ENCODE data around the gene ZMPSTE24.

Gene ZMPSTE24

DNA sequence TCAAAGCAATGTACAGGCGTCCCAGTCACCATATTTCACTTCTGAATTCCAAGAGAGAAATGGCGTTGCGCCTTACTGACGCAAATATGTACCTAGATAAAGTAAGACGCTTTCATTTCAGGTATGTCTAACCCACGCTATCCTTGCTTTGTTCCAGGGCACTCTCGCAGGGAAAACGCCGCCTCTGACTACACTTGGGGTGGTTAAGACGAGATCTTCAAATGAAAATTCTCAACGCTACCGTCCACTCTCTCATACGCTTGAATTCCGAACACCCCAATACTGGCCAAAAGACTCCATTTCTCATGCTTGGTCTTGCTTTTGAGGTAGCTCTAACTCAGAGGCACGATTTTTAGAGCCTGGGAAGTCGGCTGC is 736 bp upstream of the ZMPSTE24 start:
- in situ Hi-C loops (cut with MboI; ENCODE audit: low sequenced_read_pairs), result no loop called here

DNA sequence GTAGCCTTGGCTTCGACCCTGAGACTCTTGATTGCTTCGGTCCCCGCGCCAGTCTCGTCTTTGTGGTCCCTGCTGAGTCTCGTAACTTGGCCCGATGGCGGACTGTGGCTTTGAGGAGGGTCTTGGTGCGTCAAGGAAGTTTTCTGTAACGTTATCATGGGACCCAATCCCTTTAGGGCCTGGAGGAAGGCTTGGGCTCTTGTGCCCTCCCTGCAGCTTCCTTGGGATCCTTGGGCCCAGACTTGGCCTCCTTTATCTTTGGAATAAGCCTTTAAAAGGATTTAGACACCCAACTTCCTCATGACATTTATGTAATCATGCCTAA is 371 bp downstream of the ZMPSTE24 start:
- in situ Hi-C loops (cut with MboI; ENCODE audit: low sequenced_read_pairs), result no loop called here

DNA sequence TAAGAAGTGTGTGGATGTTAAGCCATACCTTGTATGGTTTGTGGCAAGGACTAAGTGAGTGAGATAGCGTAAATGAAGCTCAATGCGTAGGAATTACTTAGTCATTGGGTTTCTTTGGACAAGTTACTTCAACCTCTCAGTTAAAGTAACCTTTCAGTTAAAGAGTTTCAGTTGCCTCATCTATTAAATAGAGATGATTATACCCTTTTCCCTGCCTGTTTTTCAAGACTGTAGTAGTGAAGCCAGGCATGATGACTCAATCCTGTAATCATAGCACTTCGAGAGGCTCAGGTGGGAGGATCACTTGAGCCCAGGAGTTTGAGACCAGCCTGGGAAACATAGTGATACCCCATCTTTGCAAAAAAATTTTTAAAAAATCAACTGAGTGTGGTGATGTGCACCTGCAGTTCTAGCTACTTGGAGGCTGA is 6.3 kb downstream of the ZMPSTE24 start:
- in situ Hi-C loops (cut with MboI; ENCODE audit: low sequenced_read_pairs), result no loop called here

DNA sequence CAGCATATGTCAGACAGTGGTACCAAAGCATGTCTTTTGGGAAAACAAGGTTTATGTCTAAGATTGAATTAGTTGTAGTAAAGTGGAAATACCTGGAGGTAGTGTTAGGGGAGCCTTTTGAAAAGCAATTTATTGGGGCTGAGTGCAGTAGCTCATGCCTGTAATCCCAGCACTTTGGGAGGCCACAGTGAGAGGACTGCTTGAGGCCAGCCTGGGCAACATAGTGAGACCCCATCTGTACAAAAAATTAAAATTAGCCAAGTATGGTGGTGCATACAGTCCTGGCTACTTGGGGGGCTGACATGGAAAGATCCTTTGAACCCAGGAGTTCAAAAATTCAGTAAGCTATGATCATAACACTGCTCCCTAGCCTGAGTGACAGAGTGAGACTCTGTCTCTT is 7.3 kb downstream of the ZMPSTE24 start:
- in situ Hi-C loops (cut with MboI; ENCODE audit: low sequenced_read_pairs), result no loop called here

DNA sequence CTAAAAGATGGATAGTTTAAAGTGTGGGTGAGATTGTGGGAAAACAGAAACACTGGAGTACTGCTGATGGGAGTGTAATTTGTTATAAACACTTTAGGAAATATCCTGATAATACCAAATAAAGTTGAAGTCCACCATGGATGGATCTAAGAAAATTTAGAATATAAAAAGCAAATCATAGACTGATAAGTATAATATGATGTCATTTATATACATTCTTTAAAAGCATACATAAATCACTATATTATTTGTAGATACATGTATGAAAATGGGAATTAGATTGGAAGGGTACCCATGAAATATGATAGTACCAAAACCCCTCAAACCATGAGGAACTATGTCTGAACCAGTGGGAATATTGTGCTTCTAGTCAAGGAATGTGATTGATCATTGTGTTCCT is 7.9 kb downstream of the ZMPSTE24 start:
- in situ Hi-C loops (cut with MboI; ENCODE audit: low sequenced_read_pairs), result no loop called here

DNA sequence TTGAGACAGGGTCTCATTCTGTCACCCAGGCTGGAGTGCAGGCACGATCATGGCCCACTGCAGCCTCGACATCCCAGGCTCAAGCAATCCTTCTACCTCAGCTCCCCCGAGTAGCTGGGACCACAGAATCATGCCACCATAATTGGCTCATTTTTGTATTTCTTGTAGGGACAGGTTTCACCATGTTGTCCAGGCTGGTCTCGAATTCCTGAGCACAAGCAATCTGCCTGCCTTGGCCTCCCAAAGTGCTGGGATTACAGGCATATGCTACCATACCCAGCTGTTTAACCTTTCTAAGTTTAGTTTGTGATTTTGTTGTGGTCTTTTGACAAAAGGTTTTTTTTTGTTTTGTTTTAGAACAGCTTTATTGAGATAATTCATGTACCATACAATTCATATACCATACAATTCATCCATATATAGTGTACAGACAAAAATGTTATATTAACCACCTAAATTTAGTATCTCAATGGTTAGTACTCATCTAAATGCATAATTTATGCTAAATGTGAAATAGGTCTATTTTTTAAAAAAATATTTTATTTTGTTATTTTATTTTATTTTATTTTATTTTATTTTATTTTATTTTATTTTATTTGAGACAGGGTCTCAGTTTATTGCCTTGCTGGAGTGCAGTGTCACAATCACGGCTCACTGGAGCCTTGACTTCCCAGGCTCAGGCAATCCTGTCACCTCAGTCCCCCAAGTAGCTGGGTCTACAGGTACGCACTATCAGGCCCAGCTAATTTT is 8.9 kb downstream of the ZMPSTE24 start:
- in situ Hi-C loops (cut with MboI; ENCODE audit: low sequenced_read_pairs), result no loop called here

DNA sequence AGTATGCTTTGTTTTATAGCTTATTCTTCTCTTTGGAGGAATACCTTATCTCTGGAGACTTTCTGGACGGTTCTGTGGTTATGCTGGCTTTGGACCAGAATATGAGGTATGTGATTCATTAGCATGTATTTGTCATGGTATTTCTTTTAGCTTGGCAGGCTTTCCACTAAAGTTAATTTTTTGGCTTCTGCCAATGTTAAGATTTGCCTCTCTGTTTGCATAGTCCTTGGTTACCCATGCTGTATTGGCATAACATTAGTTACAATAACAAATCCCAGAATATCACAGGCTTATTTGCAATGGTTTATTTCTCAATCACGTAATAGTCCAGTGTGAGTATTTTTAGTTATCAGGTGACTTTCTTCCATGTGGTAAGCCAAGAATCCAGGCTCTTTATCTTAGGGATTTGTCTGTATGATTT is 9.7 kb downstream of the ZMPSTE24 start:
- in situ Hi-C loops (cut with MboI; ENCODE audit: low sequenced_read_pairs), result no loop called here

DNA sequence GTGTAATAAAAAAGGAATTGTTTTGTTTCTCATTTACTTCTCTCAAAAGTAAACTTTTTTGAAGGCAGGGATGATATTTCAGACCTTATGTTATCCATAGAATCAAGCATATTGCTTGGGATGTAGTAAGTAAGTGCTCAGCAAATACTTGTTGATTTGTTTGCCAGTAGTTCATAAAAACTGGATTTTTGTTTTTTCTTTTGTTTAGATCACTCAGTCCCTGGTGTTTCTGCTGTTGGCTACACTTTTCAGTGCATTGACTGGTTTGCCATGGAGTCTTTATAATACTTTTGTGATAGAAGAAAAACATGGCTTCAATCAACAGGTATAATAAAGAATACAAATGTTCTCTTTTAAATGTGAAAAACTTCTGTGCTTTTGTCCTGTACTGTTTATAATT is 10.2 kb downstream of the ZMPSTE24 start:
- in situ Hi-C loops (cut with MboI; ENCODE audit: low sequenced_read_pairs), result no loop called here

DNA sequence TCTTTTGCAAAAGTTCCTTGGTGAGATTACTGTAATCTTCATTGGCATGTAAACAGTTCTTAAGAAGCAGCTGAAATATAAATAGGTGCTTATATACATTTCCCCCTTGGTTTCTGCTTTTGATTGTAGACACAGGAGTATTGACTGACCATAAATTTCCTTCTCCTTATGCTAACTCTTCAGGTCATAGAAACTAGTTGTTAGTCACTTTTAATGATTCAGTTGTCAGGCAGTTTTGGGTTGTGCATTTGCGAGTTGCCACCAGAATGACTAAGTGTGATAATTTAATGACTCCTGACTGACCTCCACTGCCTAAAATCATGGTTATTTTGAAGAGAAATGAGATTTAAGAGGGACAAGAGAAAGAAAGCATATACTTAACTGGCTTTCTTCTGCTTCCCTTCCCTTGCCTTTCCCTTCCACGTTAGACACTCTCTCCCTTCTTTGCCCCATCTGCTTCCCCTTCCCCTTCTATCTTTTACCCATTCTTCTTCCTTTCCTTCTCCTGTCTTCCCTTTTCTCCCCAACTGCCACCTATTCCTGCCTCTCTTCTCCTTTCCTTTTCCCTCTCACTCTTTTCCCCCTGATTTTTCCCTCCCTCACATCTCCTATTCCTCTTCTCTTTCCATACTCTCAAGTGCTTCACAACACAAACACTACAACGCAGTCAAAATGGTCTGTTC is 12.3 kb downstream of the ZMPSTE24 start:
- in situ Hi-C loops (cut with MboI; ENCODE audit: low sequenced_read_pairs), result no loop called here

DNA sequence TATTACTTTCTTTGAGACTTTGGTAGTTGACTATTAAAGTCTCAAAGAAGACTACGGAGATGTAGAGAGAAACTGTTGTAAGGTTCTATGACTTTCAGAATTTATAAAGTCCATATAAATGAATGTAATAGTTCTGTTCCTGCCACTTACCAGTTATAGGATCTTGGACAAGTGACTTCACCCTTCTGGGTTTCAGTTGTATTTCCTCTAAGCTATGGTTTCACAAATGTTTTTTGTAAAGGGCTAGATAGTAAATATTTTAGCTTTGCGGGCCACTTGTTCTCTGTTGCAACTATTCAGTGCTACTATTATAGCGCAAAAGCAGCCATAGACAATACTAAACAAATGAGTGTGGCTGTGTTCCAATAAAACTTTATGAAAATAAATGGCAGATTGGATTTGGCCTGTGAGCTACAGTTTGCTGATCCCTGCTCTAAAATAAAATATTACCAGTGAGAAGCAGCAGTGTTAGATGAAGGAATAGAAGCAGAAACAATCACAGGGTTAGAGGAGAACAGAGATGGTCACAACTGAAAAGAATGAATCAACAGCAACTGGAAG is 14.7 kb downstream of the ZMPSTE24 start:
- in situ Hi-C loops (cut with MboI; ENCODE audit: low sequenced_read_pairs), result no loop called here

DNA sequence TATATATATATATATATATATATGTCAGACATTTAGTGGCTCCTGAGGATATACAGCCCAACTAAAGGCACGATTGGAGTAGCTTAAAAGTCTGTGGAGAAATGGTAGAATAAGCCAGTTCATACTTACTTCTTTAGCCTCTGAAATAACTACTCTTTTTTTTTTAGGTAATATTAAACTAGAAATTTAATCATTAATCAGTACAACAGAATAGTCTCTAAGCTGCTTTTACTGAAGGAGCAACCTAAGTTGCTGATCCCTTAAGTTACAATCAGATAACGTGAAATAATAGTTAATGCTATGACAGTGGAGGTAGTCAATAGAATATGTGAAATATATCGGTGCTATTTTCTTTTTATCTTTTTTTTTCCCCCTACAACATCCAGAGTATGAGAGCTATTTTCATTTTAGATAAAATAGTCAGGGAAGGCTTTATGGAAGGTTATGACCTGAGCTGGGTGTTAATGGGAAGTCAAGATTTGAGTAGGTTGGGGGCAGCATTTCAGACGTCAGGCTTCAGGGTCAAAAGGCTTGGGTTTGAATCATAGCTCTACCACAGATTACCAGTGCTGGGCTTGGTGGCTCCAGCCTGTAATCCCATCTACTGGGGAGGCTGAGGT is 15.6 kb downstream of the ZMPSTE24 start:
- in situ Hi-C loops (cut with MboI; ENCODE audit: low sequenced_read_pairs), result no loop called here

DNA sequence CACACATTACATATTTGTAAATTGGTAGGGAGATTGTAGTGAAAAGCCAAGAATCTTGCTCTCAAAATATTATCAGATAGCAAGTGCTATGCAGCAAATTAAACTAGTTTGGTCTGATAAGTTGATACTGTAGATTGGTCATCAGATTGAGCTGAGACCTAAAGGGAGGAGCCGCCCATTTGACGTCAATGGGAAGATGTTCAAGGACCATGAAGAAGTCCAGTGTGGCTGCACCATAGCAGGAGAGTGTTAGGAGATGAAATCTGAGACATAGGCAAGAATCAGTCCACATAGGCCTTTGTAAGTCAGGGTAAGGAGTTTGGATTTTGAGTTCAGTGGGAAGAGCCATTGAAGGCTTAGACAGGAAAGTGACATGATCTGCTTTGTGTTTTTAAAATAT is 16.3 kb downstream of the ZMPSTE24 start:
- in situ Hi-C loops (cut with MboI; ENCODE audit: low sequenced_read_pairs), result no loop called here

DNA sequence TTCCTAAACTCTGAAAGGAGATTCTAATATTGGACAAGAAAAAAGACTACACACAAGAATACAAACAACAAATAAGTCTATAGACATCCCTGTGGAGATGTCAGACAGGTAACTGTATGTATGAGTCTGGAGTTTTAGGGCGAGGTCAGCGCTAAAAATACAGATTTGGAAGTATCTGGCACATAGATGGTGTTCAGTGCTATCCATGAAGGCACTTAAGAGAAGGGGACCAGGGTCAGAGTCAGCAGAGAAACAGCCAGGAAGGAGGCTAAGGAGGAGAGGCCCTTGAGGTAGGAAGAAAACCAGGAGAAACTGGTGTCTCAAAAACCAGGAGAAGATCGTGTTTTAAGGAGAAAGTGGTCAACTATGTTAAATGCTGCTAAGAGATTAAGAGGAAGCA is 18.1 kb downstream of the ZMPSTE24 start:
- in situ Hi-C loops (cut with MboI; ENCODE audit: low sequenced_read_pairs), result no loop called here

DNA sequence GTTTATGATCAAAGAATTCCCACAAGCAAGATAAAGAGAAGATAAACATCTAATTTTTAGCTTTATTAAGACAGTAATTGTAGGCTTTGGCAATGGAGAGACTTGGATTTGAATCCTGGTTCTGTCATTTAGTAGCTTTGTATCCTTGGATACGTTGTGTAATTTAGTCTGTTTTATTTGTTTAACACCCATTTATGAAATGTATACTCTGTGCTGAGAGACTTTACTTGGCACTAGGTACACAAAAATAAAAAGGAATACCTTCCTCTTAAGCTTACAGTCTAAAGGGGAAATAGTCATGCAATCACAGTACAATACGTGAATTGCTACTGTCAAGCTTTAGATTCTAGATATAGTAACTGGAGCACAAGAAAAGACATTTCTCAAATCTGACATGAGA is 23.8 kb downstream of the ZMPSTE24 start:
- in situ Hi-C loops (cut with MboI; ENCODE audit: low sequenced_read_pairs), result no loop called here

DNA sequence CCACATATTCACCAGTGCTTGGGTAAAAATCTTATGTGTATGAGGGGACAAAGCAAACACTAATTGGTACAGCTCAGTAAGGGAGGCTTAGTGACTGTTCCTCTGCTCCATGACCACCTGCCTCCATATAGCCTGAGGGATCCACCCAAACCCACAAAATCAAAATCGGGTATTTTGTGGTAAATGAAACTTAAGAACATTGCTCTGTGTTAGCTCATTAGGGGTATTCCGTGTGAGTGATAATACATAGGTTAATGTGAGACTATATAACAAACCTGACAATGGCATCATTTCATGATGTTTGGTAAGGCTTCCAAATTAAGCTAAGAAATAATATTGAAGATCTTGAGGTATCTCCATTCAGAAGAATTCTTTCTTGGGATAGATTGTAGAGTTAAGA is 33.3 kb downstream of the ZMPSTE24 start:
- in situ Hi-C loops (cut with MboI; ENCODE audit: low sequenced_read_pairs), result no loop called here

DNA sequence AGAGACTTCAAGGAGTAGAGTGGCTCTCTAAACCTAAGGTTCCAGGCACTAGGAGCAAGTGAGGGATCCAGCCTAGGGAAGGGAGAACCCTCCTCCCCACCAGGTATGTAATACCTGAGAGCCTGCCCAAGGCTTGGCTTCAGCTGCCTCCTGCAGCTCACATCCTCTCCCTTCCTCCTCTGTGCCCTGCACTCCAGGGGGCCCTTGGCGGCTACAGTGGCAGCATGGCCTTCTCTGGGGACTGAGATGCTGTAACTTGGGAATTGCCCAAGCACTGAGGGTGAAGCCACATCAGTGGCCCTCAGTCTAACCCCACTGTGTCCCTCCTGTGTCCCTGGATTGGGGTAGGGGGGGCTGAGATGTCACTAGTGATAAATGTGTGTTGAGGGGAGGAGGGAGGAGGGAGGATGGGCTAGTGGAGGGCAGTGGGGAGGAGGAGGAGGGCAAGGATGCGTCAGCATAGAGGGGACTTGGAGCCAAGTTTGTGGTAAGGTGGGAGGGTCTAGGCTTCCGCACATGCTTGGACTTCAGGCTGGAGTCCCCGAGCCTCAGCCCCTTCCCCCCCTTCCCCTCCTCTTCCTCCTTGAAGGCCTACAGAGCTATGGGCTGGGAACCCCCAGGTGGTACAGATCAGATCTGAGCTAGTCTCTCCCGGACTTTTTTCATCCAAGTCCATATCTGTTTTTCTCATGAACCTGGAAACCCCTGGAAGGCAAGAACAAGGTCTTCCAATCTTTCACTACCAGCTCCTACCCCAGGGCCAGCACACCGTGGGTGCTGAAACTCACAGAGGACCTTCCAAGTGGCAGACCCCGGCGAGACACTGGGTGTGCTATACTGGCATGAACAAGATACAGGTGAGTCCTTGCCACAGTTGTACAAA is 41.6 kb downstream of the ZMPSTE24 start:
- in situ Hi-C loops (cut with MboI; ENCODE audit: low sequenced_read_pairs), result no loop called here

DNA sequence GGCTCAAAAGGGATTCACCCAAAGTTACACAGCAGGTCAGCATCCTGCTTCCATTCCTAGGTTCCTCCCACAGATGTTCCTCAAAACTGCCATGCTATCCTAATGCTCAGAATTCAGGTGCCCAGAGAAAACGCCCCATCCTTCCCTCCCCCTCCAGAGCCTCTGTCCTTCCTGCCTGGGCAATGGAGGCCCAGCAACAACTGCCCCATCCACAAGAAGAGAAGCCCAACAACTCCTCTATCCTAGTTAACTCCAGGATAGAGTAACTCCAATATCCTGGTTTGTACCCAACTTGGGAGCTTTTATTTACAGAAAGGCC is 42.2 kb downstream of the ZMPSTE24 start:
- in situ Hi-C loops (cut with MboI; ENCODE audit: low sequenced_read_pairs), result no loop called here

DNA sequence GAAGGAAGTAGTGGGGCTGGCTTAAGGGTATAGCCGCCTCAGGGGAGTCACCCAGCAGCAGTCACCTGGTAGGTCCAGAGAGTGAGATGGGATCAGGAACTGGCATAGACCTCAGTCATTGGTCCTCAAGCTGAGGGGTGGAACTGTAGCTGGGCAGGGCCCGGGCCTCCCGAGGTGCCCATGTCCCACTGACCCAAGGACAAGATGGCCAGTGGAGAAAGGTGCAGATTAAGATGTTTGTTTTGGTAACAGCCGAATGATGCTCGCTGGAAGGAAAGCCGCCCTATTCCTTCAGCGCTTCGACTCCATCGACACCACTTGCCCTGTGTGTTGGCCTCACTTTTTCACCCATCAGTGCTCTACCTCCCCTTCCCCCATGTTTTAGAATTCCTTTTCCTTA is 42.6 kb downstream of the ZMPSTE24 start:
- in situ Hi-C loops (cut with MboI; ENCODE audit: low sequenced_read_pairs), result no loop called here

DNA sequence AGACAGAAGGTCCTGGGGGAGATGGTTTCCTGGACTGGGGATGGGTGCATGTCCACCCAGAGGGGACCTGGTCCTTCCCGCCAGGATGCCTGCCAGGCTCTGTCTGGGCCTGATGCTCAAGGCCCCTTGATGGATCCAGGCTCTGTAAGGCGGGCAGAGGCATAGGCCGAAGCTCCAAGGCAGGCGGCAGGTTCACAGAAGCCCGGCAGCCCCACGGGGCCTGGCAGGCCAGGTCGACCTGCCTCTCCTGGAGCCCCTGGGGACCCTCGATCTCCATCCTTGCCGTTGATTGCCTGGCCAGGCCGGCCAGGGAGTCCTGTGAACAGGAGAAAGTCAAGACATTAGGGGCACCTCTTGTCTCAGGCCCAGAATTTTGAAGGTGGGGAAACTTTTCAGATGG is 43.0 kb downstream of the ZMPSTE24 start:
- in situ Hi-C loops (cut with MboI; ENCODE audit: low sequenced_read_pairs), result no loop called here

DNA sequence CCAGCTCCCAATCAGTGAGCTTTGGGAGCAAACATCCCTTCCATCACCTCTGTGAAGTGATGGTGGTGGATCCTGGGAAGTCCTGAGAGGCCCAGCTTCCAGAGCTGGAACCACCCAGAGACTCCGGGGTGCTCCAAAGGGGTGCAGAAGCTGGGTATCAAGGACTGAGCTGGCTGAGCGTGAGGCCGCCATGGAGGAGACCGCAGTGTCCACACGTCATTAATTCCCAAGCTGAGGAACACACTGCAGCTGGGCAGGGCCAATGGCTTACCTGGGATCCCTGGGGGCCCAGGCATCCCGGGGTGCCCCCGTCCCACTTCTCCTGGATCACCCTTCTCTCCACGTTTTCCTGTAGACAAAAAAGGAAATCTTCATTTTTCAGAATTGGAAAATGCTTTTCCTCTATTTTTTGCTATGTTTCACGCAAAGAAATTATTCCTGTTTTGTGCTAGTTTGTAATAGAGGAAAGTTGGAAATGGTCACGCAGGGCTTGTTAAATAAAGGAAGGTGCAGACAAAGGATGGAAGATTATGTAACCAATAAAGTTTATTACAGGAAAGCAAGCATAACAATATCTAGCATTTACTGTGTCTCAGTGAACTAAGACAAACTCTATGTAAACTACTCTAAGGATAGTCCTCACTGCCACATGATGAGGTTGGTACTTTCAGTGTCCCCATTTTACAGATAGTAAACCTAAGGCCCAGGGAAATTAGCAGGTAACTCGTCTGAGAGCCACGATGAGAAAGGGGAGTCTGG is 43.7 kb downstream of the ZMPSTE24 start:
- in situ Hi-C loops (cut with MboI; ENCODE audit: low sequenced_read_pairs), result no loop called here

DNA sequence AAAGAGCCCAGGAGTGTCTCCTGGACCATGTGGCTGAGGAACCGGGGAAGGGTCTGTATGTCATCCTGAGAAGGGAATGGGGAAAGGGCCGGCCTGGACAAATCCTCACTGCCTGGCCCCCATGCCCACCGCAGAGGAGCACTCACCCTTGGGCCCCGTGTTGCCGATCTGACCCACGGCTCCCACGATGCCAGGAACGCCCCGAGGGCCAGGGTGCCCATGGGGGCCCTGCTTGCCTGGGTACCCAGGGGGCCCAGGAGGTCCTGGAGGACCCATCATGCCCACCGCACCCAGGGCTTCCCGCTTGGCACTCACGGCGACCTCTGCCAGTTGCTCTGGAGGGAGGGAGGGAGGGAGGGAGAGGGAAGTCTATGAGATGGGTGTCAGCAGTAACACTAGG is 44.4 kb downstream of the ZMPSTE24 start:
- in situ Hi-C loops (cut with MboI; ENCODE audit: low sequenced_read_pairs), result no loop called here

Data from HL-60/S4 treated with retinoic acid at 250 ng/mL for 4 days and 3 days (cell line).